ENCODE results near the gene RRAD. TPM values are rescaled to one million over a fixed set of nuclear protein-coding genes. Genes with fewer than 3 reads are reported as not detected.

The RRAD gene
- polyA plus RNA-seq, 1 experiment: 1.9 TPM

DNA sequence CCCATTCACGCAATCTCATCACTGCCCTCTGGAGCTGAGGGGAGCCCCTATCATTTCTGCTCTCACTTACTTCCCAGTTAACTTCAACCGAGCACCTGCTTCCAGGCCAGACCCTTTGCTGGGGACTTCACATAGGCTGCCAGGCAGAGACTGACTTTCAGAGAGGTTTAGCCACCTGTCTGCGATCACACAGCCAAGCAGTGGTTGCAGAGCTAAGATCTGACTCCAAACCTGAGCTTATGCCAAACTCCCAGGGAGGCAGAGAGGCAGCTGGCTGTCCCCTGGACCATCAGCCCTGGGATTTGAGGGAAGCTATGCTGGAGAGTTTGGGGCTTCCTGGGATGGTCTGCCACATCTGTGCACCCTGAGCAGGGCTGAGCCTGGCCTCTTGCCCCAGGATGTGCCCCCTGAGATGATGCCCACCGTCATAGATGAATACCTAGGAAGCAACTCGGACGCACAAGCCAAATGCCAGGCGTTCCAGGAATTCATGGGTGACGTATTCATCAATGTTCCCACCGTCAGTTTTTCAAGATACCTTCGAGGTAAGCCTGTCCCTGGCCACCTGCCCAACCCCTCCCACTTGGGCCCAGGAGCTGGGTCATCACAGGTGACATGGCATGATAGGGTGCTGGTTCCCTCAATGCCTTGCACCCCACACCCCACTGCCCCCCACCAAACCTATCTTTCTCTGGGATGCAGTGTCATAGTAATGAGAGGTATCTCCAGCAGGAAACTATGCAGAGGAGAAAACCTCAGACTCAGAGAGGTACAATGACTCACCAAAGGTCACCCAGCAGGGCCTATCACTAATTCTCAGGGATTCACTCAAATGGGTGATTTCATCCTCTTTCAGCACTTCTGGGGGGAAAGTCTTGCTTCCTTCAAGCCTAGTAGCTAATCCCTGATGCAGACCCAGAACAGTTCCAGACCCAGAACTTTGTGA lies 45.7 kb upstream of the RRAD start:
- POLR2A ChIA-PET: no interaction called here
- peak; percentile 11 for DNase-seq (ENCODE audit: low read depth, low spot score)
- Histone ChIP-seq H3K27me3 (ENCODE audit: control insufficient read depth, insufficient read depth, low read length) (peaks cover 11% of the 10 kb centered on the region), H3K4me3 (ENCODE audit: low read depth, low read length) (no peak overlapping the region), H3K27ac (ENCODE audit: low read depth, low read length) (no peak overlapping the region), H3K9me3 (ENCODE audit: control insufficient read depth, insufficient read depth, low read length) (no peaks in the 10 kb centered on the region)
- CTCF ChIA-PET: interaction anchor here (0.5 to 1.7 kb wide), 4 partner anchors 163 to 663 kb away, joined by 4 to 5 read pairs (median 4); no protein-coding TSS in a partner anchor
- TF ChIP-seq, protein P1, sequence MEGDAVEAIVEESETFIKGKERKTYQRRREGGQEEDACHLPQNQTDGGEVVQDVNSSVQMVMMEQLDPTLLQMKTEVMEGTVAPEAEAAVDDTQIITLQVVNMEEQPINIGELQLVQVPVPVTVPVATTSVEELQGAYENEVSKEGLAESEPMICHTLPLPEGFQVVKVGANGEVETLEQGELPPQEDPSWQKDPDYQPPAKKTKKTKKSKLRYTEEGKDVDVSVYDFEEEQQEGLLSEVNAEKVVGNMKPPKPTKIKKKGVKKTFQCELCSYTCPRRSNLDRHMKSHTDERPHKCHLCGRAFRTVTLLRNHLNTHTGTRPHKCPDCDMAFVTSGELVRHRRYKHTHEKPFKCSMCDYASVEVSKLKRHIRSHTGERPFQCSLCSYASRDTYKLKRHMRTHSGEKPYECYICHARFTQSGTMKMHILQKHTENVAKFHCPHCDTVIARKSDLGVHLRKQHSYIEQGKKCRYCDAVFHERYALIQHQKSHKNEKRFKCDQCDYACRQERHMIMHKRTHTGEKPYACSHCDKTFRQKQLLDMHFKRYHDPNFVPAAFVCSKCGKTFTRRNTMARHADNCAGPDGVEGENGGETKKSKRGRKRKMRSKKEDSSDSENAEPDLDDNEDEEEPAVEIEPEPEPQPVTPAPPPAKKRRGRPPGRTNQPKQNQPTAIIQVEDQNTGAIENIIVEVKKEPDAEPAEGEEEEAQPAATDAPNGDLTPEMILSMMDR (IDR thresholded peaks at IDR 0.05; ENCODE audit: low read depth, low read length): no peak

DNA sequence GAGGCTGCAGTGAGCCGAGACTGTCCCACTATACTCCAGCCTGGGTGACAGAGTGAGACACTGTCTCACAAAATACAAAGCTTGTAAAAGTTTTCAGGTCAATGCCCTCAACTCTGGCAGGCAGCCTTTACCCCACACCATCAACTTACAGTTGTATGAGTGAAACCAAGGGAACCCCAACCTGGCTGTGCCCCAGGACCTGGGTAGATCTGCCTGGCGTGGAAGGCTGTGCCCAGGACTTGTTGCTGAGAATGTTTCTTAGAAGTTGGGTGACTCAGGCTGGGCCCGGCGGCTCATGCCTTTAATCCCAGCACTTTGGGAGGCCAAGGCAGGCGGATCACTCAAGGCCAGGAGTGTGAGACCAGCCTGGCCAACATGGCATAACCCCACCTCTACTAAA lies 43.5 kb upstream of the RRAD start:
- no peak for DNase-seq (ENCODE audit: low read depth, low spot score)
- POLR2A ChIA-PET: no interaction called here
- H3K9me3 ChIP-seq (ENCODE audit: control insufficient read depth, insufficient read depth, low read length): no peaks in the 10 kb centered on the region
- H3K27me3 ChIP-seq (ENCODE audit: control insufficient read depth, insufficient read depth, low read length): peaks cover 26% of the 10 kb centered on the region
- H3K4me3 ChIP-seq (ENCODE audit: low read depth, low read length): no peak overlapping the region
- TF ChIP-seq, protein P1 (IDR thresholded peaks at IDR 0.05; ENCODE audit: low read depth, low read length): no peak
- CTCF ChIA-PET: interaction anchor here (1.1 kb wide), 1 partner anchor 16 kb away, joined by 4 read pairs; no protein-coding TSS in a partner anchor
- H3K27ac ChIP-seq (ENCODE audit: low read depth, low read length): no peak overlapping the region

DNA sequence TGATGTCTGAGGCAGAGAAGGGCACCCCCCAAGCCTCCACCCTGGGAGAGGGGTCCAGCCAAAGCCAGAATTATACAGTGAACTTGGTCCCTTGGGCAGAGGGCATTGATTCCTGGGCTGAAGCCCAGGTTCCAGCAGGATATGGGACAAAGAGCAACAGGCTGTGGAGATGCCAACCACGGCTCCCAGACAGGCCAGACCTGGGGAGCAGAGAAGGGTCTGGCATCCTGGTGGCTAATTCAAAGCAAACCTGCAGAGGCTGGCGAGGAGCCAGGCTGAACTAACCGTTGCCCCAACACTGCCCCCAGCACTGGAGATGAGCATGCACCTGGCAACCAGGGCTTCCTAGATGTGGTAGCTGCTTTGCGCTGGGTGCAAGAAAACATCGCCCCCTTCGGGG lies 38.7 kb upstream of the RRAD start:
- Histone ChIP-seq H3K4me3 (ENCODE audit: low read depth, low read length) (no peak overlapping the region), H3K27ac (ENCODE audit: low read depth, low read length) (no peak overlapping the region), H3K9me3 (ENCODE audit: control insufficient read depth, insufficient read depth, low read length) (no peaks in the 10 kb centered on the region), H3K27me3 (ENCODE audit: control insufficient read depth, insufficient read depth, low read length) (peaks cover 27% of the 10 kb centered on the region)
- DNase-seq (ENCODE audit: low read depth, low spot score): no peak
- CTCF ChIA-PET: interaction anchor here (0.5 to 1.8 kb wide), 3 partner anchors 10 to 69 kb away, joined by 3 to 8 read pairs (median 3); no protein-coding TSS in a partner anchor
- TF ChIP-seq, protein P1 (IDR thresholded peaks at IDR 0.05; ENCODE audit: low read depth, low read length): no peak
- POLR2A ChIA-PET: no interaction called here

DNA sequence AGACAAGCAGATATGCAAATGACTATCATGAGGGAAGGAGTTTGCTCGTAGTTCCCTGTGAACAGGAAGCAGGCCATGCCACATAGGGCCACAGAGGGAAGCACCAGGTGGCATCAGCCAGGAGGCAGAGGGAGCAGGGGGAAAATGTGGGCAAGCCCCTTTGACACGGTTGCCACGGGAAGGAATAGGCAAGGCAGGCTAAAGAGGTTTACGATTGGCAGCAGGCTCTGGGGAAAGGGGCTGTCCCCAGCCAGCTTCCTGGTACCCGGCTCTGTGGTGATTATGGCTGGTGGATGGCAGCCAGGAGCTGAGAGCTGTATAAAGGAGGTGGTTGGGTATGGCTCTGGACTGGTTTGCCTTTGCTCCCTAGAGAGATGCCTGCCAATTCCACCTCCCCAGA lies 36.6 kb upstream of the RRAD start:
- Histone ChIP-seq H3K27ac (ENCODE audit: low read depth, low read length) (no peak overlapping the region), H3K9me3 (ENCODE audit: control insufficient read depth, insufficient read depth, low read length) (no peaks in the 10 kb centered on the region), H3K4me3 (ENCODE audit: low read depth, low read length) (no peak overlapping the region), H3K27me3 (ENCODE audit: control insufficient read depth, insufficient read depth, low read length) (peaks cover 35% of the 10 kb centered on the region)
- ChIA-PET CTCF (interaction anchor here (0.6 to 2.4 kb wide), 7 partner anchors 7 to 351 kb away, joined by 3 to 17 read pairs (median 5); no protein-coding TSS in a partner anchor), POLR2A (no interaction called here)
- TF ChIP-seq, protein P1 (IDR thresholded peaks at IDR 0.05; ENCODE audit: low read depth, low read length): no peak
- DNase-seq (ENCODE audit: low read depth, low spot score): no peak

Measured in AG04450 (cell line).